Measurements from ENCODE around the gene CFL1.

DNA sequence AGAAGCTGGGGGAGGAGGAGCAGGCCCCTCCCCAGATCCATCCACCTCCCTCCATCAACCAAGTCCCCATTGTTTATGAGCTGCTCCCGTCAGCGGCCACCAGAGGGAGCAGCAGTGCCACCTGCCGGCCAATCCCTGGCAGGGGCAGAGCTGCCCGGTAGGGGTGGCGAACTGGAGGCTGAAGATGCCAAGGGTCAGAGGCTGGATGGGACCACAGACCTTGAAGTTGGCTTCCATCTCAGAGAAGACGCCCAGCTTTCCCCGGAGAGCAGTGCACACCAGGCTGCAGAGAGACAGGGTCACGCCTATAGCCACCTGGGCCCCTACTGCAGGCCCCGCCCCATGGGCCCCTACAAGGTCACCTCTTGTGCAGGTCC lies 26.7 kb upstream of the CFL1 start:
- 0 out of 2 replicates have a peak, but pooled peaks have one; percentile 17 for TF ChIP-seq MAX (IDR thresholded peaks at IDR 0.05; ENCODE audit: low read depth)
- TF ChIP-seq CTCF (IDR thresholded peaks at IDR 0.05), result peak; percentile 98
- TF ChIP-seq, protein P1, sequence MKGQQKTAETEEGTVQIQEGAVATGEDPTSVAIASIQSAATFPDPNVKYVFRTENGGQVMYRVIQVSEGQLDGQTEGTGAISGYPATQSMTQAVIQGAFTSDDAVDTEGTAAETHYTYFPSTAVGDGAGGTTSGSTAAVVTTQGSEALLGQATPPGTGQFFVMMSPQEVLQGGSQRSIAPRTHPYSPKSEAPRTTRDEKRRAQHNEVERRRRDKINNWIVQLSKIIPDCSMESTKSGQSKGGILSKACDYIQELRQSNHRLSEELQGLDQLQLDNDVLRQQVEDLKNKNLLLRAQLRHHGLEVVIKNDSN (IDR thresholded peaks at IDR 0.05; ENCODE audit: borderline replicate concordance, low read depth), result no peak
- TF ChIP-seq EP300 (IDR thresholded peaks at IDR 0.05; ENCODE audit: borderline replicate concordance in 1 of 2, low read depth in 1 of 2, low read length in 1 of 2), result no peak
- TF ChIP-seq RFX5 (IDR thresholded peaks at IDR 0.05; ENCODE audit: low read length), result no peak
- no peak for TF ChIP-seq POLR2AphosphoS5 (IDR thresholded peaks at IDR 0.05; ENCODE audit: low read depth, low read length)
- TF ChIP-seq CHD2 (IDR thresholded peaks at IDR 0.05; ENCODE audit: low read length, partially characterized antibody), result peak; percentile 41
- no peak for TF ChIP-seq FOXM1 (IDR thresholded peaks at IDR 0.05; ENCODE audit: low read depth)
- no peak for TF ChIP-seq TEAD4 (IDR thresholded peaks at IDR 0.05; ENCODE audit: borderline replicate concordance, insufficient read depth)
- TF ChIP-seq, protein P2, sequence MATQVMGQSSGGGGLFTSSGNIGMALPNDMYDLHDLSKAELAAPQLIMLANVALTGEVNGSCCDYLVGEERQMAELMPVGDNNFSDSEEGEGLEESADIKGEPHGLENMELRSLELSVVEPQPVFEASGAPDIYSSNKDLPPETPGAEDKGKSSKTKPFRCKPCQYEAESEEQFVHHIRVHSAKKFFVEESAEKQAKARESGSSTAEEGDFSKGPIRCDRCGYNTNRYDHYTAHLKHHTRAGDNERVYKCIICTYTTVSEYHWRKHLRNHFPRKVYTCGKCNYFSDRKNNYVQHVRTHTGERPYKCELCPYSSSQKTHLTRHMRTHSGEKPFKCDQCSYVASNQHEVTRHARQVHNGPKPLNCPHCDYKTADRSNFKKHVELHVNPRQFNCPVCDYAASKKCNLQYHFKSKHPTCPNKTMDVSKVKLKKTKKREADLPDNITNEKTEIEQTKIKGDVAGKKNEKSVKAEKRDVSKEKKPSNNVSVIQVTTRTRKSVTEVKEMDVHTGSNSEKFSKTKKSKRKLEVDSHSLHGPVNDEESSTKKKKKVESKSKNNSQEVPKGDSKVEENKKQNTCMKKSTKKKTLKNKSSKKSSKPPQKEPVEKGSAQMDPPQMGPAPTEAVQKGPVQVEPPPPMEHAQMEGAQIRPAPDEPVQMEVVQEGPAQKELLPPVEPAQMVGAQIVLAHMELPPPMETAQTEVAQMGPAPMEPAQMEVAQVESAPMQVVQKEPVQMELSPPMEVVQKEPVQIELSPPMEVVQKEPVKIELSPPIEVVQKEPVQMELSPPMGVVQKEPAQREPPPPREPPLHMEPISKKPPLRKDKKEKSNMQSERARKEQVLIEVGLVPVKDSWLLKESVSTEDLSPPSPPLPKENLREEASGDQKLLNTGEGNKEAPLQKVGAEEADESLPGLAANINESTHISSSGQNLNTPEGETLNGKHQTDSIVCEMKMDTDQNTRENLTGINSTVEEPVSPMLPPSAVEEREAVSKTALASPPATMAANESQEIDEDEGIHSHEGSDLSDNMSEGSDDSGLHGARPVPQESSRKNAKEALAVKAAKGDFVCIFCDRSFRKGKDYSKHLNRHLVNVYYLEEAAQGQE (IDR thresholded peaks at IDR 0.05; ENCODE audit: low read depth, low read length), result no peak
- TF ChIP-seq NFIC (IDR thresholded peaks at IDR 0.05; ENCODE audit: borderline replicate concordance), result no peak
- TF ChIP-seq NRF1 (IDR thresholded peaks at IDR 0.05; ENCODE audit: low read depth, low read length), result no peak

All from SK-N-SH (cell line).